ENCODE data around the gene TCERG1L.

Gene TCERG1L

GRCh38 chr10:131062621-131063260 lies 248.8 kb downstream of the TCERG1L start:
- DNase-seq, result no peak
- no peak for TF ChIP-seq CTCF (IDR thresholded peaks at IDR 0.05; ENCODE audit: low read depth, low read length)
- no peak overlapping the region for H3K4me3 ChIP-seq (ENCODE audit: low read depth, low read length)
- no peaks in the 10 kb centered on the region for H3K27me3 ChIP-seq (ENCODE audit: insufficient read depth, low read depth, severe bottlenecking)
- H3K27ac ChIP-seq, result no peak overlapping the region
- no peaks in the 10 kb centered on the region for H3K36me3 ChIP-seq
- H3K9me3 ChIP-seq (ENCODE audit: severe bottlenecking), result no peaks in the 10 kb centered on the region

GRCh38 chr10:131061216-131061615 lies 250.3 kb downstream of the TCERG1L start:
- Histone ChIP-seq H3K36me3 (no peaks in the 10 kb centered on the region), H3K4me3 (ENCODE audit: low read depth, low read length) (no peak overlapping the region), H3K27me3 (ENCODE audit: insufficient read depth, low read depth, severe bottlenecking) (no peaks in the 10 kb centered on the region), H3K27ac (no peak overlapping the region), H3K9me3 (ENCODE audit: severe bottlenecking) (no peaks in the 10 kb centered on the region)
- no peak for TF ChIP-seq CTCF (IDR thresholded peaks at IDR 0.05; ENCODE audit: low read depth, low read length)
- no peak for DNase-seq

GRCh38 chr10:131059881-131060280 lies 251.6 kb downstream of the TCERG1L start:
- H3K9me3 ChIP-seq (ENCODE audit: severe bottlenecking), result no peaks in the 10 kb centered on the region
- H3K4me3 ChIP-seq (ENCODE audit: low read depth, low read length), result no peak overlapping the region
- H3K27ac ChIP-seq, result no peak overlapping the region
- TF ChIP-seq CTCF (IDR thresholded peaks at IDR 0.05; ENCODE audit: low read depth, low read length), result no peak
- no peak for DNase-seq
- no peaks in the 10 kb centered on the region for H3K27me3 ChIP-seq (ENCODE audit: insufficient read depth, low read depth, severe bottlenecking)
- H3K36me3 ChIP-seq, result no peaks in the 10 kb centered on the region

GRCh38 chr10:131058799-131059198 lies 252.7 kb downstream of the TCERG1L start:
- no peak overlapping the region for H3K27ac ChIP-seq
- no peak for TF ChIP-seq CTCF (IDR thresholded peaks at IDR 0.05; ENCODE audit: low read depth, low read length)
- no peaks in the 10 kb centered on the region for H3K27me3 ChIP-seq (ENCODE audit: insufficient read depth, low read depth, severe bottlenecking)
- no peaks in the 10 kb centered on the region for H3K9me3 ChIP-seq (ENCODE audit: severe bottlenecking)
- no peak for DNase-seq
- no peak overlapping the region for H3K4me3 ChIP-seq (ENCODE audit: low read depth, low read length)
- H3K36me3 ChIP-seq, result no peaks in the 10 kb centered on the region

- no peaks in the 10 kb centered on the region for H3K36me3 ChIP-seq
- no peak for TF ChIP-seq CTCF (IDR thresholded peaks at IDR 0.05; ENCODE audit: low read depth, low read length)
- H3K27ac ChIP-seq, result no peak overlapping the region
- H3K4me3 ChIP-seq (ENCODE audit: low read depth, low read length), result no peak overlapping the region
- DNase-seq, result no peak
- H3K9me3 ChIP-seq (ENCODE audit: severe bottlenecking), result peaks cover 1% of the 10 kb centered on the region
- no peaks in the 10 kb centered on the region for H3K27me3 ChIP-seq (ENCODE audit: insufficient read depth, low read depth, severe bottlenecking)
Measured at GRCh38 chr10:131056781-131057180, 254.7 kb downstream of the TCERG1L start.

GRCh38 chr10:131056091-131056579 lies 255.4 kb downstream of the TCERG1L start:
- TF ChIP-seq CTCF (IDR thresholded peaks at IDR 0.05; ENCODE audit: low read depth, low read length), result no peak
- H3K27me3 ChIP-seq (ENCODE audit: insufficient read depth, low read depth, severe bottlenecking), result no peaks in the 10 kb centered on the region
- no peak for DNase-seq
- peaks cover 5% of the 10 kb centered on the region for H3K9me3 ChIP-seq (ENCODE audit: severe bottlenecking)
- no peak overlapping the region for H3K4me3 ChIP-seq (ENCODE audit: low read depth, low read length)
- no peak overlapping the region for H3K27ac ChIP-seq
- H3K36me3 ChIP-seq, result no peaks in the 10 kb centered on the region

Measured in WERI-Rb-1 (cell line).